MCF 10A (cell line): ENCODE data around the gene TMEM201. TPM values are rescaled to one million over a fixed set of nuclear protein-coding genes. Genes with fewer than 3 reads are reported as not detected.

ENCODE experiments used
- BruUV-seq: library from RNA; stranded (reverse); fragments of 400-500 nt; replicated peaks from 2 replicates; lab custom pipeline; 2021; lab: Mats Ljungman, UMichigan
- CTCF ChIA-PET: fragments of 300-600 bp; sonication (Branson Sonifier 250); formaldehyde crosslinking; extraction: SDS; loops from one replicate; lab custom pipeline; 2021; ENCODE audit warnings: antibody characterized with exemption, inconsistent platforms; lab: Yijun Ruan, JAX
- POLR2A ChIA-PET: fragments of 300-600, 350-650 bp; sonication (Branson Sonifier 250); formaldehyde crosslinking; extraction: SDS; loops from one replicate; lab custom pipeline; 2020; ENCODE audit warnings: antibody characterized with exemption, inconsistent platforms; lab: Yijun Ruan, JAX
- DNase-seq: peaks from one replicate; pipeline ENCODE4 v3.0.0-alpha.2; 2018; ENCODE audit not compliant: unreplicated experiment
- H3K27ac Mint-ChIP-seq: one replicate; pipeline ENCODE4 v1.8.0; 2022; ENCODE audit warnings: mild to moderate bottlenecking, low read depth, mixed read lengths; ENCODE audit not compliant: unreplicated experiment
- H3K27me3 Mint-ChIP-seq: one replicate; pipeline ENCODE4 v1.8.0; 2022; ENCODE audit warnings: mixed read lengths; ENCODE audit not compliant: insufficient read depth, unreplicated experiment
- H3K36me3 Mint-ChIP-seq: one replicate; pipeline ENCODE4 v1.8.0; 2022; ENCODE audit warnings: mild to moderate bottlenecking, moderate library complexity, mixed read lengths; ENCODE audit not compliant: insufficient read depth, unreplicated experiment
- H3K4me1 Mint-ChIP-seq: one replicate; pipeline ENCODE4 v1.8.0; 2022; ENCODE audit warnings: mixed read lengths; ENCODE audit not compliant: insufficient read depth, unreplicated experiment
- H3K4me3 Mint-ChIP-seq: one replicate; pipeline ENCODE4 v1.8.0; 2022; ENCODE audit warnings: mild to moderate bottlenecking, moderate library complexity, mixed read lengths; ENCODE audit not compliant: unreplicated experiment
- H3K9me3 Mint-ChIP-seq: one replicate; pipeline ENCODE4 v1.8.0; 2022; ENCODE audit warnings: mixed read lengths; ENCODE audit not compliant: unreplicated experiment
- CTCF ChIP-seq: fragments of 200-600 bp; IDR thresholded peaks from one replicate; pipeline ENCODE4 v1.8.0; 2022; ENCODE audit warnings: antibody characterized with exemption, mild to moderate bottlenecking; ENCODE audit not compliant: unreplicated experiment
- intact Hi-C: fragments of 100-400 bp; cut with micrococcal nuclease; formaldehyde crosslinking; loops from 2 replicates; pipeline ENCODE4 v1.14.1; 2022
- total RNA-seq: library from RNA; stranded (reverse); gene quantifications from 2 replicates; pipeline ENCODE4 v1.2.3, GENCODE V29; 2022

Gene TMEM201
- total RNA-seq, 1 experiment from 2014 or later: 11.1 TPM

- H3K4me1 Mint-ChIP-seq: no peaks in the 10 kb centered on the region
- H3K27me3 Mint-ChIP-seq: no peaks in the 10 kb centered on the region
- CTCF ChIA-PET: no interaction called here
- H3K9me3 Mint-ChIP-seq: no peaks in the 10 kb centered on the region
- TF ChIP-seq CTCF: no peak
- POLR2A ChIA-PET: no interaction called here
- intact Hi-C loops: no loop called here
- peaks cover 36% of the 10 kb centered on the region for H3K36me3 Mint-ChIP-seq
- no peak overlapping the region for H3K27ac Mint-ChIP-seq
- DNase-seq: no peak
- no peak overlapping the region for H3K4me3 Mint-ChIP-seq
- no TSS peak for BruUV-seq
Measured at GRCh38 chr1:9599741-9600140, 11.0 kb downstream of the TMEM201 start.

- ChIA-PET CTCF (no interaction called here), POLR2A (no interaction called here)
- H3K36me3 Mint-ChIP-seq: peaks cover 36% of the 10 kb centered on the region
- DNase-seq: no peak
- H3K4me1 Mint-ChIP-seq: no peaks in the 10 kb centered on the region
- no peaks in the 10 kb centered on the region for H3K9me3 Mint-ChIP-seq
- H3K27me3 Mint-ChIP-seq: no peaks in the 10 kb centered on the region
- no peak overlapping the region for H3K27ac Mint-ChIP-seq
- no peak overlapping the region for H3K4me3 Mint-ChIP-seq
- no TSS peak for BruUV-seq
- TF ChIP-seq CTCF: no peak
- intact Hi-C loops: no loop called here
Measured at GRCh38 chr1:9600861-9601834, 12.4 kb downstream of the TMEM201 start.

GRCh38 chr1:9601942-9602793 is 13.5 kb downstream of the TMEM201 start:
- ChIA-PET POLR2A (no interaction called here), CTCF (no interaction called here)
- Mint-ChIP-seq H3K36me3 (peaks cover 35% of the 10 kb centered on the region), H3K27ac (no peak overlapping the region), H3K9me3 (no peaks in the 10 kb centered on the region), H3K4me1 (no peaks in the 10 kb centered on the region), H3K27me3 (no peaks in the 10 kb centered on the region), H3K4me3 (no peak overlapping the region)
- BruUV-seq: no TSS peak
- no peak for TF ChIP-seq CTCF
- DNase-seq: no peak
- intact Hi-C loops: no loop called here

GRCh38 chr1:9602794-9603167 is 14.1 kb downstream of the TMEM201 start:
- H3K9me3 Mint-ChIP-seq: no peaks in the 10 kb centered on the region
- CTCF ChIA-PET: no interaction called here
- H3K27ac Mint-ChIP-seq: no peak overlapping the region
- DNase-seq: no peak
- POLR2A ChIA-PET: no interaction called here
- H3K4me1 Mint-ChIP-seq: no peaks in the 10 kb centered on the region
- no peak overlapping the region for H3K4me3 Mint-ChIP-seq
- H3K27me3 Mint-ChIP-seq: no peaks in the 10 kb centered on the region
- peaks cover 29% of the 10 kb centered on the region for H3K36me3 Mint-ChIP-seq
- no peak for TF ChIP-seq CTCF
- no TSS peak for BruUV-seq
- intact Hi-C loops: no loop called here
